ENCODE data around the gene KLHDC7B.

KLHDC7B gene

GRCh38 chr22:50523806-50524675 is 21.7 kb upstream of the KLHDC7B start:
- peak overlapping the region; percentile 94 for H3K27ac ChIP-seq (ENCODE audit: insufficient read depth, low read length, poor library complexity, severe bottlenecking)
- no peaks in the 10 kb centered on the region for H3K9me3 ChIP-seq (ENCODE audit: control insufficient read depth, low read length)
- H3K4me1 ChIP-seq (ENCODE audit: control insufficient read depth, insufficient read depth, low read length, poor library complexity, severe bottlenecking), result peaks cover 29% of the 10 kb centered on the region

GRCh38 chr22:50524676-50525103 is 21.0 kb upstream of the KLHDC7B start:
- peaks cover 25% of the 10 kb centered on the region for H3K36me3 ChIP-seq (ENCODE audit: control insufficient read depth, insufficient read depth, low read length)
- H3K27ac ChIP-seq (ENCODE audit: insufficient read depth, low read length, poor library complexity, severe bottlenecking), result peak overlapping the region; percentile 94
- DNase-seq, result no peak
- H3K9me3 ChIP-seq (ENCODE audit: control insufficient read depth, low read length), result no peaks in the 10 kb centered on the region
- H3K27me3 ChIP-seq (replicated peaks; ENCODE audit: control insufficient read depth, insufficient read depth, low read length, poor library complexity, severe bottlenecking), result no peaks in the 10 kb centered on the region
- peaks cover 29% of the 10 kb centered on the region for H3K4me1 ChIP-seq (ENCODE audit: control insufficient read depth, insufficient read depth, low read length, poor library complexity, severe bottlenecking)
- H3K4me3 ChIP-seq (ENCODE audit: insufficient read depth, low read depth, low read length, poor library complexity, severe bottlenecking), result peak overlapping the region; percentile 71

More at GRCh38 chr22:50523806-50524675, 21.7 kb upstream of the KLHDC7B start:
- no peak for DNase-seq
- Histone ChIP-seq H3K27me3 (replicated peaks; ENCODE audit: control insufficient read depth, insufficient read depth, low read length, poor library complexity, severe bottlenecking) (no peaks in the 10 kb centered on the region), H3K4me3 (ENCODE audit: insufficient read depth, low read depth, low read length, poor library complexity, severe bottlenecking) (peak overlapping the region; percentile 71), H3K36me3 (ENCODE audit: control insufficient read depth, insufficient read depth, low read length) (peaks cover 31% of the 10 kb centered on the region)

- H3K9me3 ChIP-seq (ENCODE audit: control insufficient read depth, low read length), result no peaks in the 10 kb centered on the region
- peak within 1 kb of the TSS; percentile 94 for H3K27ac ChIP-seq (ENCODE audit: insufficient read depth, low read length, poor library complexity, severe bottlenecking)
- peaks cover 33% of the 10 kb centered on the region for H3K4me1 ChIP-seq (ENCODE audit: control insufficient read depth, insufficient read depth, low read length, poor library complexity, severe bottlenecking)
- H3K27me3 ChIP-seq (replicated peaks; ENCODE audit: control insufficient read depth, insufficient read depth, low read length, poor library complexity, severe bottlenecking), result no peaks in the 10 kb centered on the region
- H3K4me3 ChIP-seq (ENCODE audit: insufficient read depth, low read depth, low read length, poor library complexity, severe bottlenecking), result peak within 1 kb of the TSS; percentile 71
- peaks cover 24% of the 10 kb centered on the region for H3K36me3 ChIP-seq (ENCODE audit: control insufficient read depth, insufficient read depth, low read length)
- peak; percentile 93 to 97 (median 96) for DNase-seq
Observed at GRCh38 chr22:50525104-50525857, 20.4 kb upstream of the KLHDC7B start, which contains the start of gene SCO2. TSS of gene SCO2 (minus strand) at chr22:50525598. CDS start at chr22:50524411, 1,187 bp downstream.

GRCh38 chr22:50525858-50526107 is 19.9 kb upstream of the KLHDC7B start:
- Histone ChIP-seq H3K9me3 (ENCODE audit: control insufficient read depth, low read length) (no peaks in the 10 kb centered on the region), H3K4me3 (ENCODE audit: insufficient read depth, low read depth, low read length, poor library complexity, severe bottlenecking) (peak overlapping the region; percentile 71), H3K27me3 (replicated peaks; ENCODE audit: control insufficient read depth, insufficient read depth, low read length, poor library complexity, severe bottlenecking) (no peaks in the 10 kb centered on the region), H3K4me1 (ENCODE audit: control insufficient read depth, insufficient read depth, low read length, poor library complexity, severe bottlenecking) (peaks cover 38% of the 10 kb centered on the region), H3K27ac (ENCODE audit: insufficient read depth, low read length, poor library complexity, severe bottlenecking) (peak overlapping the region; percentile 94), H3K36me3 (ENCODE audit: control insufficient read depth, insufficient read depth, low read length) (peaks cover 21% of the 10 kb centered on the region)
- DNase-seq, result no peak

GRCh38 chr22:50526108-50526833 is 19.4 kb upstream of the KLHDC7B start:
- peak; percentile 73 to 82 (median 81) for DNase-seq
- Histone ChIP-seq H3K27ac (ENCODE audit: insufficient read depth, low read length, poor library complexity, severe bottlenecking) (peak overlapping the region; percentile 94), H3K27me3 (replicated peaks; ENCODE audit: control insufficient read depth, insufficient read depth, low read length, poor library complexity, severe bottlenecking) (no peaks in the 10 kb centered on the region), H3K4me1 (ENCODE audit: control insufficient read depth, insufficient read depth, low read length, poor library complexity, severe bottlenecking) (peaks cover 39% of the 10 kb centered on the region), H3K4me3 (ENCODE audit: insufficient read depth, low read depth, low read length, poor library complexity, severe bottlenecking) (peak overlapping the region; percentile 71), H3K36me3 (ENCODE audit: control insufficient read depth, insufficient read depth, low read length) (peaks cover 19% of the 10 kb centered on the region), H3K9me3 (ENCODE audit: control insufficient read depth, low read length) (no peaks in the 10 kb centered on the region)

- H3K9me3 ChIP-seq (ENCODE audit: control insufficient read depth, low read length), result no peaks in the 10 kb centered on the region
- H3K27ac ChIP-seq (ENCODE audit: insufficient read depth, low read length, poor library complexity, severe bottlenecking), result peak overlapping the region; percentile 94
- H3K27me3 ChIP-seq (replicated peaks; ENCODE audit: control insufficient read depth, insufficient read depth, low read length, poor library complexity, severe bottlenecking), result no peaks in the 10 kb centered on the region
- H3K36me3 ChIP-seq (ENCODE audit: control insufficient read depth, insufficient read depth, low read length), result peaks cover 14% of the 10 kb centered on the region
- H3K4me1 ChIP-seq (ENCODE audit: control insufficient read depth, insufficient read depth, low read length, poor library complexity, severe bottlenecking), result peaks cover 43% of the 10 kb centered on the region
- no peak for DNase-seq
- H3K4me3 ChIP-seq (ENCODE audit: insufficient read depth, low read depth, low read length, poor library complexity, severe bottlenecking), result peak overlapping the region; percentile 71
Observed at GRCh38 chr22:50526834-50527801, 18.6 kb upstream of the KLHDC7B start.

- Histone ChIP-seq H3K27me3 (replicated peaks; ENCODE audit: control insufficient read depth, insufficient read depth, low read length, poor library complexity, severe bottlenecking) (no peaks in the 10 kb centered on the region), H3K36me3 (ENCODE audit: control insufficient read depth, insufficient read depth, low read length) (peaks cover 5% of the 10 kb centered on the region), H3K27ac (ENCODE audit: insufficient read depth, low read length, poor library complexity, severe bottlenecking) (peak overlapping the region; percentile 97), H3K4me1 (ENCODE audit: control insufficient read depth, insufficient read depth, low read length, poor library complexity, severe bottlenecking) (peaks cover 44% of the 10 kb centered on the region), H3K9me3 (ENCODE audit: control insufficient read depth, low read length) (no peaks in the 10 kb centered on the region), H3K4me3 (ENCODE audit: insufficient read depth, low read depth, low read length, poor library complexity, severe bottlenecking) (no peak overlapping the region)
- no peak for DNase-seq
Observed at GRCh38 chr22:50527921-50528681, 17.6 kb upstream of the KLHDC7B start.

GRCh38 chr22:50528682-50529415 is 16.9 kb upstream of the KLHDC7B start:
- Histone ChIP-seq H3K36me3 (ENCODE audit: control insufficient read depth, insufficient read depth, low read length) (no peaks in the 10 kb centered on the region), H3K4me3 (ENCODE audit: insufficient read depth, low read depth, low read length, poor library complexity, severe bottlenecking) (no peak overlapping the region), H3K27ac (ENCODE audit: insufficient read depth, low read length, poor library complexity, severe bottlenecking) (peak overlapping the region; percentile 97), H3K27me3 (replicated peaks; ENCODE audit: control insufficient read depth, insufficient read depth, low read length, poor library complexity, severe bottlenecking) (no peaks in the 10 kb centered on the region), H3K4me1 (ENCODE audit: control insufficient read depth, insufficient read depth, low read length, poor library complexity, severe bottlenecking) (peaks cover 47% of the 10 kb centered on the region), H3K9me3 (ENCODE audit: control insufficient read depth, low read length) (no peaks in the 10 kb centered on the region)
- DNase-seq, result no peak
